ENCODE measurements around the gene PCSK5.
"Not testable (repeated sequence)": the region's sequence is repeated elsewhere in the genome, so short reads cannot be mapped to it uniquely, and the experiment has no call there.

The PCSK5 gene

DNA sequence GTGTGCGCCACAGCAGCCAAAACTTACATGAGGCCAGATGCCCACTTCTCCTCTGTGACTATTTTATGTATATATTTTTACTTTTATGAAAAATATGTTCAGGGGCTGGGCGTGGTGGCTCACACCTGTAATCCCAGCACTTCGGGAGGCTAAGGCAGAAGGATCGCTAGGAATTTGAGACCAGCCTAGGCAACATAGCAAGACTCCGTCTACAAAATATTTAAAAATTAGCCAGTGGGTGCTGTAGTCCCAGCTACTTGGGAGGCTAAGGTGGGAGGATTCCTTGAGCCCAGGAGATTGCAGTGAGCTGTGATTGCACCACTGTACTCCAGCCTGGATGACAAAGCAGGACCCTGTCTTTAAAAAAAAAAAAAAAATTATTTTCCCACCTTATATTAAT lies 420.5 kb downstream of the PCSK5 start:
- Histone ChIP-seq H3K4me1 (ENCODE audit: control insufficient read depth, insufficient read depth, low read length) (peaks cover 1% of the 10 kb centered on the region; the same call in 1 of the 2 replicates), H3K27me3 (ENCODE audit: control insufficient read depth, insufficient read depth, low read length) (no peaks in the 10 kb centered on the region), H3K9me3 (ENCODE audit: control insufficient read depth, insufficient read depth, low read length) (no peaks in the 10 kb centered on the region), H3K36me3 (ENCODE audit: control insufficient read depth, insufficient read depth, low read length) (no peaks in the 10 kb centered on the region), H3K27ac (ENCODE audit: low read length) (no peak overlapping the region), H3K4me3 (ENCODE audit: low read length) (no peak overlapping the region)
- no CpG with 5 or more reads among the region's 5 CpGs for WGBS (ENCODE audit: insufficient coverage, insufficient read length)
- DNase-seq (ENCODE audit: low read depth, low spot score): no peak

DNA sequence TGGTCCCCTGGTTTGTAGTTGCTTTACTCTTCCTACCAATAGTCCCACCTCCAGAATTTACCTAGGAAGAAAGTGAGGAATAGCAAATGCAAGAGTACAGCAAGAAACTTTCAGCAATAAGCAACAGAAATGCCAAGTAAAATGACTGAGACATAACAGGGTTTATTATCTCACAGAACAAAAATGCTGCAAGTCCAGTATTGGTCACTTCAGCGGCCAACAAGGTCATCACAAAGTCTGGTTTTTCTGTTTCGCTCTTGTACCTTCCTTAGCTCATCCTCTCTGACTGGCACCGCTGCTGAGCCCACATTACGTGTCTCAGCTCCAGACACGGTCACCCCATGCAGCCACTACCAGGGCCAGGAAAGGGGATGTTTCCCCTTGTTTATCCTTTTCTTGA lies 421.1 kb downstream of the PCSK5 start:
- Histone ChIP-seq H3K4me1 (ENCODE audit: control insufficient read depth, insufficient read depth, low read length) (peaks cover 2% of the 10 kb centered on the region; the same call in 1 of the 2 replicates), H3K9me3 (ENCODE audit: control insufficient read depth, insufficient read depth, low read length) (no peaks in the 10 kb centered on the region), H3K27me3 (ENCODE audit: control insufficient read depth, insufficient read depth, low read length) (no peaks in the 10 kb centered on the region), H3K36me3 (ENCODE audit: control insufficient read depth, insufficient read depth, low read length) (no peaks in the 10 kb centered on the region), H3K4me3 (ENCODE audit: low read length) (no peak overlapping the region), H3K27ac (ENCODE audit: low read length) (no peak overlapping the region)
- no peak for DNase-seq (ENCODE audit: low read depth, low spot score)
- no CpG with 5 or more reads among the region's 5 CpGs for WGBS (ENCODE audit: insufficient coverage, insufficient read length)

DNA sequence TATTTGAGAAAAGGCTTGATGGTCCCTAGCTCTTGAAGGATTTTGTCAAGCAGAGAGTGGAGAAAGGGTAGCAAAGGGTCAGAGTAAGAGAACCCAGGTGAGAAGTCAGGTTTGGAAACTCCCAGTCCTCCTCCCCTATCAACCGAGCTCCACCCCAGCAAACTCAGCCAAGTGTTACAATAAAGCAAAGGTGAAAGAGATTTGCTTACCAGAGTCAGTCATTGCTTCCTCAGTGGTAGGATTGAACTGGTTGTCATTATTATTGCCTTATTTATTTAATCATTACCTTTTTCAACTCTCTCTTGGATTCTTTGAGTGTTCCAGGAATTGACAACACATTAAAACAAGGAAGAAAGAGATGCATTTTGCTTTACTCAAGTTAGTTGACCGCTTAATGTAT lies 423.3 kb downstream of the PCSK5 start:
- no peak for DNase-seq (ENCODE audit: low read depth, low spot score)
- Histone ChIP-seq H3K9me3 (ENCODE audit: control insufficient read depth, insufficient read depth, low read length) (no peaks in the 10 kb centered on the region), H3K27ac (ENCODE audit: low read length) (no peak overlapping the region), H3K27me3 (ENCODE audit: control insufficient read depth, insufficient read depth, low read length) (no peaks in the 10 kb centered on the region), H3K4me3 (ENCODE audit: low read length) (no peak overlapping the region), H3K4me1 (ENCODE audit: control insufficient read depth, insufficient read depth, low read length) (peaks cover 2% of the 10 kb centered on the region; the same call in 1 of the 2 replicates), H3K36me3 (ENCODE audit: control insufficient read depth, insufficient read depth, low read length) (no peaks in the 10 kb centered on the region)
- WGBS (ENCODE audit: insufficient coverage, insufficient read length): no CpG with 5 or more reads among the region's 2 CpGs

DNA sequence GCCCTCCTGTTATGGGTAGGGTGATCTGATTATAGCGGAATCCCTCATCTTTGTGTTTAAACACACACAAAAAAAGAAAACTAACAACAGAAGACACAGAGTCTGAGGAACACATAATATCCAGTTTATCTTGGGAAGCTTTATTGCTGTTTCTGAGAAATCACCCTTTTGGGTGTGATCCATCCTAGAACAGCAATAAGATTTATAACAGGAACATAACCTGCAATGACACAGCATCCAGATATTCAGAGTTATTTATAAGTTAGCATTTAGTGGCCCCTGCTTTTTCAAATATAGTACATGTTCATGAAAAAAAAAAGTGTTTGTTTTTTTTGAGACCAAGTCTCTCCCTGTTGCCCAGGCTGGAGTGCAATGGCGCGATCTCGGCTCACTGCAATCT lies 423.8 kb downstream of the PCSK5 start:
- DNase-seq (ENCODE audit: low read depth, low spot score): no peak
- peaks cover 2% of the 10 kb centered on the region; the same call in 1 of the 2 replicates for H3K4me1 ChIP-seq (ENCODE audit: control insufficient read depth, insufficient read depth, low read length)
- no peaks in the 10 kb centered on the region for H3K36me3 ChIP-seq (ENCODE audit: control insufficient read depth, insufficient read depth, low read length)
- H3K27ac ChIP-seq (ENCODE audit: low read length): no peak overlapping the region
- no CpG with 5 or more reads among the region's 4 CpGs for WGBS (ENCODE audit: insufficient coverage, insufficient read length)
- H3K27me3 ChIP-seq (ENCODE audit: control insufficient read depth, insufficient read depth, low read length): no peaks in the 10 kb centered on the region
- no peak overlapping the region for H3K4me3 ChIP-seq (ENCODE audit: low read length)
- no peaks in the 10 kb centered on the region for H3K9me3 ChIP-seq (ENCODE audit: control insufficient read depth, insufficient read depth, low read length)

DNA sequence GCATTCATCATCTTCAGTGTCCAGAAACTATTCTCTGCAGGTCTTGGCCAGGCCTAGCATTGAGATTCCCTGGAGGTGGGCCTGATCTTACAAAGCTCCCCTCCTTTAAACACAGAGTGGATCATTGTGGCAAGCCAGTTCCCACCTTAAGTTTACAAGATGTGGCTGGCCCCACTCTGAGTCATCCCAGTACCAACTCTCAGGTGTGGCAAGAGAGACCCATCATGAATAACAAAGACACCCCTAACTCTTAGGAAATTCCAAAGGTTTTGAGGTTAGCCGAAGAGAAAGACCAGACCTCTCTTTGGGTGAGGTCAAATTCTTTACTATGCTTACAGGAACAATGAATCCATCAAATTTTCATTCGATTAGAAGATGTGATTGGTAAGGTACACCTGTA lies 425.6 kb downstream of the PCSK5 start:
- no CpG with 5 or more reads among the region's 2 CpGs for WGBS (ENCODE audit: insufficient coverage, insufficient read length)
- Histone ChIP-seq H3K36me3 (ENCODE audit: control insufficient read depth, insufficient read depth, low read length) (no peaks in the 10 kb centered on the region), H3K27ac (ENCODE audit: low read length) (no peak overlapping the region), H3K4me1 (ENCODE audit: control insufficient read depth, insufficient read depth, low read length) (peaks cover 2% of the 10 kb centered on the region; the same call in 1 of the 2 replicates), H3K9me3 (ENCODE audit: control insufficient read depth, insufficient read depth, low read length) (no peaks in the 10 kb centered on the region), H3K27me3 (ENCODE audit: control insufficient read depth, insufficient read depth, low read length) (no peaks in the 10 kb centered on the region), H3K4me3 (ENCODE audit: low read length) (no peak overlapping the region)
- DNase-seq (ENCODE audit: low read depth, low spot score): no peak

DNA sequence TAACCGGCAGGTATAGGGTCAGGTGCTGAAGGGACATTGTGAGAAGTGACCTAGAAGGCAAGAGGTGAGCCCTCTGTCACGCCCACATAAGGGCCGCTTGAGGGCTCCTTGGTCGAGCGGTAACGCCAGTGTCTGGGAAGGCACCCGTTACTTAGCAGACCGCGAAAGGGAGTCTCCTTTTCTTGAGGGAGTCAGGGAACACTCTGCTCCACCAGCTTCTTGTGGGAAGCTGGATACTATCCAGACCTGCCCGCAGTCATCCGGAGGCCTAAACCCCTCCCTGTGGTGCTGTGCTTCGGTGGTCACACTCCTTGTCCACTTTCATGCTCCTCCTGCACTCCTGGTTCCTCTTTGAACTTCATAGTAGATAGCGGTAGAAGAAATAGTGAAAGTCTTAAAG lies 429.0 kb downstream of the PCSK5 start:
- H3K4me1 ChIP-seq (ENCODE audit: control insufficient read depth, insufficient read depth, low read length); H3K4me3 ChIP-seq (ENCODE audit: low read length); DNase-seq (ENCODE audit: low read depth, low spot score); H3K36me3 ChIP-seq (ENCODE audit: control insufficient read depth, insufficient read depth, low read length); H3K27me3 ChIP-seq (ENCODE audit: control insufficient read depth, insufficient read depth, low read length); H3K27ac ChIP-seq (ENCODE audit: low read length); H3K9me3 ChIP-seq (ENCODE audit: control insufficient read depth, insufficient read depth, low read length): not testable (repeated sequence)
- WGBS (ENCODE audit: insufficient coverage, insufficient read length): no CpG with 5 or more reads among the region's 13 CpGs

DNA sequence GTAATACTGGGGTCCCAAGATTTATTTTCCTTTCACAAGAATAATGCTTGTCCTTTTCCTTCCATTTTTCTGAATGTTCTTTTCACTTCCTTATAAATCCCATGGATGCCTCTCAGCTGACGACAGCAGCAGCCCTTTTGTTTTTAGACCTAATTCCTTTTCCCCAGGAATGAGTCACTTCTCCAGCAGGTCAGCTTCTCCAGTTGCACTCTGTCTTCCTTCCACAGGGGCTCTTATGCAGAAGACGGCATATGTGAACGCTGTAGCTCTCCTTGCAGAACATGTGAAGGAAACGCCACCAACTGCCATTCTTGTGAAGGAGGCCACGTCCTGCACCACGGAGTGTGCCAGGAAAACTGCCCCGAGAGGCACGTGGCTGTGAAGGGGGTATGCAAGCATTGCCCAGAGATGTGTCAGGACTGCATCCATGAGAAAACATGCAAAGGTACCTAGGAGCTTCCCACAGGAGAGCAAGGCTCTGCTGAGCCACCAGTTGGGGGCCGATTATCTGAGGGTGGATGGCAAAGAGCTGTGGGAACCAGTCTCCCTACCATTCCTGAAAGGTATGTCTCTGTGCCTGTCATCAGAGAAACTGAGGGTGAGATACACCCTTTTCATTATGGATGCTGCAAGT lies 430.8 kb downstream of the PCSK5 start:
- WGBS (ENCODE audit: insufficient coverage, insufficient read length): no CpG with 5 or more reads among the region's 9 CpGs
- Histone ChIP-seq H3K4me3 (ENCODE audit: low read length) (no peak overlapping the region), H3K27me3 (ENCODE audit: control insufficient read depth, insufficient read depth, low read length) (no peaks in the 10 kb centered on the region), H3K4me1 (ENCODE audit: control insufficient read depth, insufficient read depth, low read length) (peaks cover 2% of the 10 kb centered on the region; the same call in 1 of the 2 replicates), H3K36me3 (ENCODE audit: control insufficient read depth, insufficient read depth, low read length) (no peaks in the 10 kb centered on the region), H3K27ac (ENCODE audit: low read length) (no peak overlapping the region), H3K9me3 (ENCODE audit: control insufficient read depth, insufficient read depth, low read length) (no peaks in the 10 kb centered on the region)
- DNase-seq (ENCODE audit: low read depth, low spot score): no peak

DNA sequence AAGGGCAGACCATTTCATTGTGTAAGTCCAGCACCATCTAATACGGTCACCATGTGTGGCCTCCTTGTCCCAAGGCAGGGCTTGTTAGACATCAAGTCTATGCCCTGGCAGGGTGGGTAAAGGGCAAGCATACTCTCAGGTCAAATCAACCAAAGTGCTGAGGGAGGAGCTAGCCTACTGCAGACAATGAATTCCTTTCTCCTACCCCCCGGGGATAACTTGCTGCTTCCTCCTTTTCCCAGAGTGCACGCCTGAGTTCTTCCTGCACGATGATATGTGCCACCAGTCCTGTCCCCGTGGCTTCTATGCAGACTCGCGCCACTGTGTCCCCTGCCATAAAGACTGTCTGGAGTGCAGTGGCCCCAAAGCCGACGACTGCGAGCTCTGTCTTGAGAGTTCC lies 432.3 kb downstream of the PCSK5 start:
- Histone ChIP-seq H3K4me1 (ENCODE audit: control insufficient read depth, insufficient read depth, low read length) (peaks cover 2% of the 10 kb centered on the region; the same call in 1 of the 2 replicates), H3K27me3 (ENCODE audit: control insufficient read depth, insufficient read depth, low read length) (no peaks in the 10 kb centered on the region), H3K27ac (ENCODE audit: low read length) (no peak overlapping the region), H3K36me3 (ENCODE audit: control insufficient read depth, insufficient read depth, low read length) (no peaks in the 10 kb centered on the region), H3K4me3 (ENCODE audit: low read length) (no peak overlapping the region), H3K9me3 (ENCODE audit: control insufficient read depth, insufficient read depth, low read length) (no peaks in the 10 kb centered on the region)
- WGBS (ENCODE audit: insufficient coverage, insufficient read length): no CpG with 5 or more reads among the region's 10 CpGs
- no peak for DNase-seq (ENCODE audit: low read depth, low spot score)

DNA sequence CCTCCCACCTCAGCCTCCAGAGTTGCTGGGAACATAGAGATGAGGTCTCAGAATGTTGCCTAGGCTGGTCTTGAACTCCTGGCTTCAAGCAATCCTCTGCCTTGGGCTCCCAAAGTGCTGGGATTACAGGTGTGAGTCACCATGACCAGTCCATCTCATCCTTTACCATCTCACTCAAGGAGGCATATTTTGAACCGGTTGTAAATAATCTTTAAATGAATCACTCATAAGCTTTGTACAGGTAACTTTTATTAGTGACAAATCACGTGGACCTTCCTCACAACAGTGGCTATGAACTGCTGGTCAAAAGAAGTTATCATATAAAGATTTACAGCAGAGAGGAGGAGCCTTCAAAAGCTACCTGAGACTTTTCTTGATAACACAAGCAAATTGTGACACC lies 433.0 kb downstream of the PCSK5 start:
- no peaks in the 10 kb centered on the region for H3K9me3 ChIP-seq (ENCODE audit: control insufficient read depth, insufficient read depth, low read length)
- DNase-seq (ENCODE audit: low read depth, low spot score): no peak
- no peak overlapping the region for H3K4me3 ChIP-seq (ENCODE audit: low read length)
- peaks cover 2% of the 10 kb centered on the region; the same call in 1 of the 2 replicates for H3K4me1 ChIP-seq (ENCODE audit: control insufficient read depth, insufficient read depth, low read length)
- H3K36me3 ChIP-seq (ENCODE audit: control insufficient read depth, insufficient read depth, low read length): no peaks in the 10 kb centered on the region
- H3K27me3 ChIP-seq (ENCODE audit: control insufficient read depth, insufficient read depth, low read length): no peaks in the 10 kb centered on the region
- WGBS (ENCODE audit: insufficient coverage, insufficient read length): no CpG with 5 or more reads among the region's 2 CpGs
- H3K27ac ChIP-seq (ENCODE audit: low read length): no peak overlapping the region

DNA sequence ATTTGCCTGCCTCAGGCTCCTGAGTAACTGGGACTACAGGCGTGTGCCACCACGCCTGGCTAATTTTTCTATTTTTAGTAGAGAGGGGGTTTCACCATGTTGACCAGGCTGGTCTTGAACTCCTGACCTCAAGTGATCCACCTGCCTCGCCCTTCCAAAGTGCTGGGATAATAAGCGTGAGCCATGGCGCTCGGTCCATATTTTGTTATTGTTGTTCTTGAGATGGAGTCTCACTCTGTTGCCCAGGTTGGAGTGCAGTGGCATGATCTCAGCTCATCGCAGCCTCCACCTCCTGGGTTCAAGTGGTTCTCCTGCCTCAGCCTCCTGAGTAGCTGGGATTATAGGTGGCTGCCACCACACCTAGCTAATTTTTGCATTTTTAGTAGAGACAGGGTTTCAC lies 433.6 kb downstream of the PCSK5 start:
- not testable (repeated sequence) for H3K4me3 ChIP-seq (ENCODE audit: low read length); DNase-seq (ENCODE audit: low read depth, low spot score); H3K27ac ChIP-seq (ENCODE audit: low read length); H3K4me1 ChIP-seq (ENCODE audit: control insufficient read depth, insufficient read depth, low read length); H3K36me3 ChIP-seq (ENCODE audit: control insufficient read depth, insufficient read depth, low read length); H3K9me3 ChIP-seq (ENCODE audit: control insufficient read depth, insufficient read depth, low read length); H3K27me3 ChIP-seq (ENCODE audit: control insufficient read depth, insufficient read depth, low read length)
- WGBS (ENCODE audit: insufficient coverage, insufficient read length): no CpG with 5 or more reads among the region's 7 CpGs

DNA sequence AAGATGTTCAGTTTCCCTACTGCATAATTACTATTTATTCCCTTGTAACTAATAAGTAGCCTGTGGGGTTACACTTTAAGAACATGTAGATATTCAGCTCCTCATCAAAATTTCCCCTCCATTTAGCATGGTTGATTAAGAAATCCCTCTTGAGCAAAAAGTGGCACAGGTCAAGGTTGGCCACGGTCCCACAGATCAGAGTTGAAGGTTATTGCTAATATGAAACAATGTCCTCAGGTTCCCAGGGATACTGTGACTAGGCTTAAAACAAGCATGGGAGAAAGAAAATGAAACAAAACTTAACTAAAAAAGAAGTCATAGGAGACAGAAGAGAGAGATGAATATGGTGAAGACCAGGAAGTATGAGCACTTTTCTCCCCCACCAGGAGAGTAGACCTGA lies 439.6 kb downstream of the PCSK5 start:
- H3K27ac ChIP-seq (ENCODE audit: low read length): no peak overlapping the region
- whole genome bisulfite sequencing (ENCODE audit: insufficient coverage, insufficient read length): no CpG with 5 or more reads among the region's 1 CpG
- no peaks in the 10 kb centered on the region for H3K27me3 ChIP-seq (ENCODE audit: control insufficient read depth, insufficient read depth, low read length)

More for the DNA sequence above, 439.6 kb downstream of the PCSK5 start:
- no peaks in the 10 kb centered on the region for H3K36me3 ChIP-seq (ENCODE audit: control insufficient read depth, insufficient read depth, low read length)
- no peak overlapping the region for H3K4me3 ChIP-seq (ENCODE audit: low read length)
- no peaks in the 10 kb centered on the region for H3K9me3 ChIP-seq (ENCODE audit: control insufficient read depth, insufficient read depth, low read length)
- no peak for DNase-seq (ENCODE audit: low read depth, low spot score)
- H3K4me1 ChIP-seq (ENCODE audit: control insufficient read depth, insufficient read depth, low read length): no peaks in the 10 kb centered on the region

Measured in iPS DF 6.9 (cell line).